Breast epithelium (tissue), 4 donors: Measurements from ENCODE around the gene CDC14A. TPM values are rescaled to one million over a fixed set of nuclear protein-coding genes. Genes with fewer than 3 reads are reported as not detected.

Source experiments
- DNase-seq, 2 donors: peaks; one replicate each; pipeline ENCODE4 v3.0.0-alpha.2; 2019; ENCODE audit warnings: low spot score in 2 of 2
- H3K27ac ChIP-seq, 2 donors: fragments of 200-600 bp; sonication (generic) in 1 of 2; one replicate each; pipeline ENCODE4 v1.5.1; 2016 to 2019; ENCODE audit warnings: mild to moderate bottlenecking in 1 of 2
- H3K27me3 ChIP-seq, 2 donors: fragments of 200-600 bp; sonication (generic) in 1 of 2; one replicate each; pipeline versions ENCODE4 v1.5.1 to v1.6.0; 2017 to 2019; ENCODE audit warnings: control low read depth in 1 of 2, mild to moderate bottlenecking in 1 of 2
- H3K36me3 ChIP-seq: fragments of 200-600 bp; one replicate; pipeline ENCODE4 v1.5.1; 2019
- H3K4me1 ChIP-seq, 2 donors: fragments of 200-600 bp; sonication (generic); one replicate each; pipeline ENCODE4 v1.5.1; 2016 to 2019; ENCODE audit warnings: control low read depth in 1 of 2
- H3K4me3 ChIP-seq, 3 donors: fragments of 200-600 bp; sonication (generic); 1 replicate in 2 of 3; 2 replicates in 1 of 3; pipeline ENCODE4 v1.5.1; 2016 to 2019; ENCODE audit warnings: mild to moderate bottlenecking in 3 of 3, moderate library complexity in 2 of 3
- H3K9me3 ChIP-seq, 2 donors: fragments of 200-600 bp; sonication (generic) in 1 of 2; one replicate each; pipeline ENCODE4 v1.5.1; 2016 to 2019; ENCODE audit warnings: control low read depth in 1 of 2
- CTCF ChIP-seq, 3 donors: fragments of 450-650 bp; IDR thresholded peaks; one replicate each; pipeline ENCODE4 v1.5.1; 2016 to 2017; ENCODE audit warnings: antibody characterized with exemption in 3 of 3, mild to moderate bottlenecking in 3 of 3, moderate library complexity in 3 of 3
- POLR2A ChIP-seq: fragments of 450-650 bp; IDR thresholded peaks from one replicate; pipeline ENCODE4 v1.6.1; 2016; ENCODE audit warnings: antibody characterized with exemption, mild to moderate bottlenecking, moderate library complexity
- POLR2AphosphoS5 ChIP-seq, 3 donors: sonication (generic); formaldehyde crosslinking; IDR thresholded peaks; one replicate each; pipeline ENCODE4 v1.6.1; 2017; ENCODE audit warnings: antibody characterized with exemption in 3 of 3
- intact Hi-C: fragments of 100-400 bp; cut with DNase I; formaldehyde crosslinking; loops from one replicate; pipeline ENCODE4 v1.15.1; 2023; ENCODE audit warnings: low total_unique reads
- total RNA-seq, 3 donors: library from RNA; depleted of rRNA; stranded (reverse); fragments of >200 nt; gene quantifications; one replicate each; pipeline ENCODE4 v1.1.0, GENCODE V29; 2016

CDC14A gene
- total RNA-seq, 3 donors from 2014 or later = 16.5 to 49.3 (median 33.1) TPM

- peak overlapping the region in 1 of 2 donors; percentile 40 for H3K27ac ChIP-seq
- H3K9me3 ChIP-seq = no peaks in the 10 kb centered on the region
Measured at GRCh38 chr1:100443811-100444571, 91.7 kb downstream of the CDC14A start.

DNA sequence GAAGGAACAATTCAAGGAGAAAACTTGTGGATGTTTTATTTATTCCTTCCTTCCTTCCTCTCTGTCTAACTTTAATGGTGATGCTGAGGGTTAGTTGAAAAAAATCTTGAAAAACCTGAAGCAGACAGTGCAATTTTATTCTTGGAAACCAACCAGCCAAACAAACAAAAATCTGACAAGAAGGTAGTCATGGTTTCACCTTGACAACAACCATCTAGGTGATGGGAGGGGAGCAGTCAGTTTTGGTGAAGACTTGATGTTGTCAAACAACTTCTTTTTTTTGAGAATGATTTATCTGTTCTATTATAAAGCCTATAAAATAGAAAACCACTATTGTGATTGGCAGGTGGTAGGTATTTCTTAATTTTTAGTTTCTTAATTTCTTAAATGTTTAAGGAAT, 93.3 kb downstream of the CDC14A start:
- Histone ChIP-seq H3K4me3 (no peak overlapping the region), H3K27me3 (no peaks in the 10 kb centered on the region), H3K4me1 (no peaks in the 10 kb centered on the region), H3K27ac (no peak overlapping the region), H3K36me3 (no peaks in the 10 kb centered on the region), H3K9me3 (no peaks in the 10 kb centered on the region)
- intact Hi-C loops = no loop called here
- no peak for TF ChIP-seq POLR2AphosphoS5 (IDR thresholded peaks at IDR 0.05)
- no peak for TF ChIP-seq POLR2A
- TF ChIP-seq CTCF (IDR thresholded peaks at IDR 0.05) = no peak
- no peak for DNase-seq

More at GRCh38 chr1:100443811-100444571, 91.7 kb downstream of the CDC14A start:
- Histone ChIP-seq H3K4me3 (no peak overlapping the region), H3K36me3 (no peaks in the 10 kb centered on the region), H3K4me1 (no peaks in the 10 kb centered on the region), H3K27me3 (no peaks in the 10 kb centered on the region)
- intact Hi-C loops = no loop called here
- no peak for TF ChIP-seq CTCF (IDR thresholded peaks at IDR 0.05)
- no peak for TF ChIP-seq POLR2AphosphoS5 (IDR thresholded peaks at IDR 0.05)
- DNase-seq = no peak

DNA sequence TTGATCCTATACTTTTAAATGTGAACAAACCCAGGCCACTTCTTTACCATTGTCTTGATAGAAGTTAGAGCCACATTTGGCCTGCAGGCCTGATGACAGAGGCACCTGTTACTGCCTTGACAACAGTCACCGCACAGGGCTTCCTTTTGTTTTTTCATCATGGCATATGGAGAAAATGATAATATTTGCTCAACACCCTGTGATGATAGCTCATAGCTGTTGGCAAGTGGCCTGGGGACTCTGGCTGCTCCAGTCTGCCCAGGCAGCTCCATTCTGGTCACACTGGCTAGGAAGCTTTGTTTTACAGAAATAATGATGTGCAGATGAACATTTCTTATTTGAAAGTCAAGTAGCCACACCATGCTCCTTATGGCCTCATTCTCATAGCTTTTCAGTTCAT, 96.1 kb downstream of the CDC14A start:
- Histone ChIP-seq H3K4me1 (no peaks in the 10 kb centered on the region), H3K27me3 (no peaks in the 10 kb centered on the region), H3K27ac (peak overlapping the region in 1 of 2 donors; percentile 35), H3K36me3 (no peaks in the 10 kb centered on the region), H3K9me3 (no peaks in the 10 kb centered on the region), H3K4me3 (no peak overlapping the region)
- intact Hi-C loops = no loop called here
- peak; percentile 28 to 63 for DNase-seq
- TF ChIP-seq POLR2A = no peak

GRCh38 chr1:100449477-100449876, 97.2 kb downstream of the CDC14A start:
- no peak for DNase-seq
- Histone ChIP-seq H3K27ac (no peak overlapping the region), H3K36me3 (no peaks in the 10 kb centered on the region), H3K9me3 (no peaks in the 10 kb centered on the region), H3K4me3 (no peak overlapping the region), H3K27me3 (no peaks in the 10 kb centered on the region), H3K4me1 (no peaks in the 10 kb centered on the region)
- TF ChIP-seq CTCF (IDR thresholded peaks at IDR 0.05) (no peak), POLR2AphosphoS5 (IDR thresholded peaks at IDR 0.05) (no peak), POLR2A (no peak)
- intact Hi-C loops = no loop called here

DNA sequence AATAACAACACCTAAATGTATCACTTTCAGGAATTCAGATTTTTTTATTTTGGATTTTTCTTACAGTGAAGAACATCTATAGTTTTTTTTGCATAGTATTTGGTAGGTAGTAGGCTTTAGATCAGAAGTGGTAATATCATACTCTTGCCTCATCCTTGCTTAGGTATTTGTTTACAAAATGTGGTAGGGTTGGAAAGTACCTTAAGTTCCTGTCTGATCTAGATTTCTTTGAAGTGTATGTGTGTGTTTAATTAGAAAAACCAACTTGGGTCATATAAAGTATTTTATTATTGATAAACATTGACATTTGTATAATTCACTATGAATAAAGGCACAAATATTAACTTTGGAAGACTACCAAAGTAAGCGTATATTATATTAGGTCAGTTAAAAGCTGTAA, 100.3 kb downstream of the CDC14A start:
- Histone ChIP-seq H3K9me3 (no peaks in the 10 kb centered on the region), H3K27ac (no peak overlapping the region), H3K4me3 (no peak overlapping the region), H3K36me3 (no peaks in the 10 kb centered on the region), H3K4me1 (no peaks in the 10 kb centered on the region), H3K27me3 (no peaks in the 10 kb centered on the region)
- no peak for TF ChIP-seq POLR2A
- no peak for TF ChIP-seq CTCF (IDR thresholded peaks at IDR 0.05)
- TF ChIP-seq POLR2AphosphoS5 (IDR thresholded peaks at IDR 0.05) = no peak
- intact Hi-C loops = no loop called here
- no peak for DNase-seq
